ENCODE results near the gene PLXNC1. TPM values are rescaled to one million over a fixed set of nuclear protein-coding genes. Genes with fewer than 3 reads are reported as not detected.
A peak's percentile ranks its signal among the peaks of the same experiment; 100 is the strongest.

The PLXNC1 gene
- total RNA-seq, 1 donor from 2014 or later: 15.7 TPM

DNA sequence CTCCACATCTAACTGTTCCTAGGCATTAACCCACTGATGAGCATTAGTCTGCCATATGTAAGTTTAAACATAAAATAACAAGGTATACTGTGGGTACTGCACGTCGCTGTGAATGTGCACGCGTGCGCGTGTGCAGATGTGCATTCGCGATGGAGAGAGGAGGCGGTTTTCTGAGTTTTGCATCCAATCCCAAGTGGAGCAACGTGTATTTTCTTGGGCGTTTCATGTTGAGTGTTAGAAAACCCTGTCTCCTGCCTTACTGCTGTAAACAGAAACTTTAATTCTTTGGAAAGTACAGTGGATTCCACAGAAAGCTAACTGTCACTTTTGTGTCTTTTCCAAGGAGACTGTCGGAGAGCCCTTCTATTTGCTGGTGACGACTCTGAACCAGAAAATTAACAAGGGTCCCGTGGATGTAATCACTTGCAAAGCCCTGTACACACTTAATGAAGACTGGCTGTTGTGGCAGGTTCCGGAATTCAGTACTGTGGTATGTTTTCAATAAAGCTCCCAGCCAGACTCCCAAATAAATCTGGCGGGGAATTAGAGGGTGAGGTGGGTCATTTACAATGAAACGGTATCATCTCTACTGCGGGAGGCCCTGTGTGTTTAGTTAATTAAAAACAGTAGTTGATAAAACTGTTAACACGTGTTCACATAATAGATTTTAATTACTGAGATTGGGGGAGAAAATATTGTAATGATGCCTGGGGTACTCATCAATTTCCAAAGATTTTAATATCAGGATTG lies 116.5 kb downstream of the PLXNC1 start:
- no peak for DNase-seq
- H3K9me3 ChIP-seq: no peaks in the 10 kb centered on the region
- intact Hi-C loops (cut with DNase I): no loop called here
- no peak for ATAC-seq
- TF ChIP-seq, protein P1, sequence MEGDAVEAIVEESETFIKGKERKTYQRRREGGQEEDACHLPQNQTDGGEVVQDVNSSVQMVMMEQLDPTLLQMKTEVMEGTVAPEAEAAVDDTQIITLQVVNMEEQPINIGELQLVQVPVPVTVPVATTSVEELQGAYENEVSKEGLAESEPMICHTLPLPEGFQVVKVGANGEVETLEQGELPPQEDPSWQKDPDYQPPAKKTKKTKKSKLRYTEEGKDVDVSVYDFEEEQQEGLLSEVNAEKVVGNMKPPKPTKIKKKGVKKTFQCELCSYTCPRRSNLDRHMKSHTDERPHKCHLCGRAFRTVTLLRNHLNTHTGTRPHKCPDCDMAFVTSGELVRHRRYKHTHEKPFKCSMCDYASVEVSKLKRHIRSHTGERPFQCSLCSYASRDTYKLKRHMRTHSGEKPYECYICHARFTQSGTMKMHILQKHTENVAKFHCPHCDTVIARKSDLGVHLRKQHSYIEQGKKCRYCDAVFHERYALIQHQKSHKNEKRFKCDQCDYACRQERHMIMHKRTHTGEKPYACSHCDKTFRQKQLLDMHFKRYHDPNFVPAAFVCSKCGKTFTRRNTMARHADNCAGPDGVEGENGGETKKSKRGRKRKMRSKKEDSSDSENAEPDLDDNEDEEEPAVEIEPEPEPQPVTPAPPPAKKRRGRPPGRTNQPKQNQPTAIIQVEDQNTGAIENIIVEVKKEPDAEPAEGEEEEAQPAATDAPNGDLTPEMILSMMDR (IDR thresholded peaks at IDR 0.05): no peak
- H3K4me1 ChIP-seq: peaks cover 54% of the 10 kb centered on the region
- H3K4me3 ChIP-seq: no peak overlapping the region
- no peaks in the 10 kb centered on the region for H3K27me3 ChIP-seq
- H3K36me3 ChIP-seq: no peaks in the 10 kb centered on the region
- peak overlapping the region; percentile 92 for H3K27ac ChIP-seq

DNA sequence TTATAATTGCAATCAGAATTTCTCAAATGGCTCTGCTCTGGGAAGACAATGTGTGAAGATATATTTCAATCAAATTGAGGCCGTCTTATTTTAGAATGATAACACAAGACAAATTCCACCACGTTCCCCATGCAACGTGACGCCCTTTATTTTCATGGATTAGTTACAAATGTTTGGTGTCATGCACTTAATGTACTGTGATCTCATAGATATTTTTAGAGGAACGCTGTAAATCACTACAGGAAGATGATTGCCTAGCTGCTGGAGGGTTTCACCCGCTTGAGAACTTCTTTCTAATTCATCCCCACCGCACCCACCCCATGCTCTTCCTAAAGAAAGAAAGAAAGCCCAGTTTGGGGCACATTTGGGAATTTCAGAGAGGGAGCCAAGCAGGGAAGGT lies 117.2 kb downstream of the PLXNC1 start:
- Histone ChIP-seq H3K4me3 (no peak overlapping the region), H3K36me3 (no peaks in the 10 kb centered on the region), H3K4me1 (peaks cover 54% of the 10 kb centered on the region), H3K9me3 (no peaks in the 10 kb centered on the region), H3K27ac (no peak overlapping the region), H3K27me3 (no peaks in the 10 kb centered on the region)
- ATAC-seq (no peak), DNase-seq (no peak)
- intact Hi-C loops (cut with DNase I): no loop called here
- TF ChIP-seq, protein P1 (IDR thresholded peaks at IDR 0.05): no peak

DNA sequence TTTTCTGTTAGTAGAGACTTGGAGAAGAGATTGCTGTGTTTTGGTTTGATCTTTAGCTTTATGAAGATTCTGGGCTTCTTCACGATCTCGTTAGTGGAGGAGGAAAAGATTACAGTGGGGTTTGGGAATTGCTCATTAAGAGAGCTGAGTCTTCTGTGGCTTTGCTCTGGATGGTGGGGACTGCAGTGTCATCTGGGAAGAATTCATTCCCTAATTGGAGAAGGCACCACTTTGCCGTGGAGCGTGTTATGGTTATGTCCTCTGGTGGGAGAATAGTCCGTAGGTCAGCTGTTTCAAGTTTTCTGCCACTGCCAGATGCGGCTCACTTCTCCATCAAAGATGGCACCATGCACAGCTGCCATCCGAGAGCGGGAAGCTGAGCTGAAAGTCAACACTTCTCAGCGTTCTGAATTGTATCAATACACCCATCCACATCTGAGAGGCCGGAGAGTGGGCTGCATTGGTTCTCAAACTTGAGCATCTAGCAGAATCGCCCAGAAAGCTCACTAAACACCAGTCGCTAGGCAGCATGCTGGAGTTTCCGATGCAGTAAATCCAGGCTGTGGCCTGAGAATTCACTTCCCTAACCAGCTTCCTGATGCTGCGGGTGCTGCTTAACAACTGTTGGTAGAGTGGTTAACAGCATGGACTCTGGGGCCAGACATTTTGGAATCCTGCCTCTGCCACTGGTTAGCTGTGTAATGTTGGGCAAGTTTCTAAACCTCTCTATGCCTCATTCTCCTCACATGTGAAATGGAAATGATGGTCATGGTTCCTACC lies 117.8 kb downstream of the PLXNC1 start:
- DNase-seq: no peak
- Histone ChIP-seq H3K4me3 (no peak overlapping the region), H3K27me3 (no peaks in the 10 kb centered on the region), H3K36me3 (no peaks in the 10 kb centered on the region), H3K9me3 (no peaks in the 10 kb centered on the region), H3K27ac (peak overlapping the region; percentile 32), H3K4me1 (peaks cover 53% of the 10 kb centered on the region)
- TF ChIP-seq, protein P1 (IDR thresholded peaks at IDR 0.05): no peak
- no peak for ATAC-seq
- intact Hi-C loops (cut with DNase I): no loop called here

DNA sequence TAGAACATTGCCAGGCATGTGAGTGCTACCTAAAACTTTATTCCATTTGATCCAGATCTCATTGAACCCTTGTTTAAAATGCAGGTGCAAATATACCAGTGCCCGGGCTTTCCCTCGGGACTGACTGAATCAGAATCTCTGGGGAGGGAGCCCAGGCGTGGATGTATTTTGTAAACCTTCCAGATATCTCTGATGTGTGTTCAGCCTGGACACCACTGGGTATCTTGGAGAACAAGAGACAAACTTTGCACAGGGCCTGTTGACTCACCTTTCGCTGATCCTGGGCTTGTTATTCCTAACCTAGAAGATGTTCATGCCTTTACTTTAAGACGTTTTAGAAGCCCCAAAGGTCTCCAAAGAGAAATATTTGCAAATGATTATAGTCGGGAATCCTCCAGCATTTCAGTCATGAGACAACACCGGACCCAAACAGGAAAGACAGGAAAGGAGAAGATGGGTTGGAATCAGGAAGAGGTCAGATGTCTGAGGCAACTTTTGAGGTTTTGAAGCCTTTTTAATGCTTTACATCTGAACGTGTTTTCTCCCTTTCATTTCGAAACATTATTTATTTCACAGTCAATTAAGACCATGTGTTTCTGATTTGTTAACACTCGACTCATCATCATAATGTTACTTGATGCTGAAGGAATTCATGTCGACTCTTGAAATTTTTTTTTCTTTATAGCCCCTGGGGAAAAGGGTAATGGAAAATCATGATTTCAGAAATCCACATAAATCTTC lies 118.6 kb downstream of the PLXNC1 start:
- H3K9me3 ChIP-seq: no peaks in the 10 kb centered on the region
- TF ChIP-seq, protein P1 (IDR thresholded peaks at IDR 0.05): no peak
- DNase-seq (no peak), ATAC-seq (no peak)
- no peaks in the 10 kb centered on the region for H3K36me3 ChIP-seq
- intact Hi-C loops (cut with DNase I): no loop called here
- no peaks in the 10 kb centered on the region for H3K27me3 ChIP-seq
- H3K4me3 ChIP-seq: no peak overlapping the region
- peak overlapping the region; percentile 66 for H3K27ac ChIP-seq
- peaks cover 44% of the 10 kb centered on the region for H3K4me1 ChIP-seq

DNA sequence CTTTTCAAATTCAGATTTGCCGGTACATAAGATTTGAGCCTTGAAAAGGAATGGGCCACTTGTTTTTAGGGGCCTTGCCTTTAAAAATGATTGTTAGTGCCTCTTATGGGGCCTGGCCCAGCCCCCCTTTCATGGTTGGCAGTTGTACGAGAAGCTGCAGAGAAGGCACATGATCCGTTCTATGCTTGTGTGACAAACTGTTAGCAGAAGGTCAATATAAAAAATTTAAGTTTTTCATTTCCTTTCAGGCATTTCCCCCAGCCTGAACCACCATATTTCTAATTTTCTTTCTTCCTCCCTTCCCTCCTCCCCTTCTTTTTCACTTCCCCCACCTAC lies 119.1 kb downstream of the PLXNC1 start:
- intact Hi-C loops (cut with DNase I): no loop called here
- TF ChIP-seq, protein P1 (IDR thresholded peaks at IDR 0.05): no peak
- H3K27me3 ChIP-seq: no peaks in the 10 kb centered on the region
- no peak overlapping the region for H3K4me3 ChIP-seq
- no peak for ATAC-seq
- no peaks in the 10 kb centered on the region for H3K9me3 ChIP-seq
- peak overlapping the region; percentile 66 for H3K27ac ChIP-seq
- H3K36me3 ChIP-seq: no peaks in the 10 kb centered on the region
- peaks cover 41% of the 10 kb centered on the region for H3K4me1 ChIP-seq
- no peak for DNase-seq

All from upper lobe of right lung (tissue), 1 donor.